ENCODE results near the gene KDM4C. TPM values are rescaled to one million over a fixed set of nuclear protein-coding genes. Genes with fewer than 3 reads are reported as not detected.
A peak's percentile ranks its signal among the peaks of the same experiment; 100 is the strongest.

Gene KDM4C
- total RNA-seq, 1 donor from 2014 or later, result 63.5 TPM

- Mint-ChIP-seq H3K27me3 (ENCODE audit: unreplicated experiment) (no peaks in the 10 kb centered on the region), H3K4me1 (ENCODE audit: low read depth, unreplicated experiment) (peaks cover 4% of the 10 kb centered on the region), H3K9me3 (ENCODE audit: unreplicated experiment) (no peaks in the 10 kb centered on the region), H3K4me3 (ENCODE audit: unreplicated experiment) (no peak overlapping the region), H3K36me3 (ENCODE audit: unreplicated experiment) (no peaks in the 10 kb centered on the region), H3K27ac (ENCODE audit: unreplicated experiment) (no peak overlapping the region)
- no peak for DNase-seq
- TF ChIP-seq CTCF (IDR thresholded peaks at IDR 0.05; ENCODE audit: partially characterized antibody, unreplicated experiment), result no peak
Measured at GRCh38 chr9:7093040-7093439, 335.3 kb downstream of the KDM4C start.

- peak; percentile 54 for TF ChIP-seq CTCF (IDR thresholded peaks at IDR 0.05; ENCODE audit: partially characterized antibody, unreplicated experiment)
- DNase-seq, result no peak
- Mint-ChIP-seq H3K4me1 (ENCODE audit: low read depth, unreplicated experiment) (peaks cover 4% of the 10 kb centered on the region), H3K4me3 (ENCODE audit: unreplicated experiment) (no peak overlapping the region), H3K9me3 (ENCODE audit: unreplicated experiment) (no peaks in the 10 kb centered on the region), H3K27me3 (ENCODE audit: unreplicated experiment) (no peaks in the 10 kb centered on the region), H3K36me3 (ENCODE audit: unreplicated experiment) (peaks cover 4% of the 10 kb centered on the region), H3K27ac (ENCODE audit: unreplicated experiment) (no peak overlapping the region)
Measured at GRCh38 chr9:7094052-7094451, 336.3 kb downstream of the KDM4C start.

- Mint-ChIP-seq H3K27me3 (ENCODE audit: unreplicated experiment) (no peaks in the 10 kb centered on the region), H3K9me3 (ENCODE audit: unreplicated experiment) (no peaks in the 10 kb centered on the region), H3K27ac (ENCODE audit: unreplicated experiment) (no peak overlapping the region), H3K4me3 (ENCODE audit: unreplicated experiment) (no peak overlapping the region), H3K4me1 (ENCODE audit: low read depth, unreplicated experiment) (no peaks in the 10 kb centered on the region), H3K36me3 (ENCODE audit: unreplicated experiment) (peaks cover 9% of the 10 kb centered on the region)
- no peak for TF ChIP-seq CTCF (IDR thresholded peaks at IDR 0.05; ENCODE audit: partially characterized antibody, unreplicated experiment)
- no peak for DNase-seq
Measured at GRCh38 chr9:7094576-7094975, 336.8 kb downstream of the KDM4C start.

- Mint-ChIP-seq H3K9me3 (ENCODE audit: unreplicated experiment) (no peaks in the 10 kb centered on the region), H3K4me3 (ENCODE audit: unreplicated experiment) (no peak overlapping the region), H3K36me3 (ENCODE audit: unreplicated experiment) (peaks cover 9% of the 10 kb centered on the region), H3K4me1 (ENCODE audit: low read depth, unreplicated experiment) (no peaks in the 10 kb centered on the region), H3K27me3 (ENCODE audit: unreplicated experiment) (no peaks in the 10 kb centered on the region), H3K27ac (ENCODE audit: unreplicated experiment) (no peak overlapping the region)
- TF ChIP-seq CTCF (IDR thresholded peaks at IDR 0.05; ENCODE audit: partially characterized antibody, unreplicated experiment), result no peak
- no peak for DNase-seq
Measured at GRCh38 chr9:7095058-7095457, 337.3 kb downstream of the KDM4C start.

GRCh38 chr9:7097040-7097715 is 339.4 kb downstream of the KDM4C start:
- H3K27ac Mint-ChIP-seq (ENCODE audit: unreplicated experiment), result no peak overlapping the region
- H3K36me3 Mint-ChIP-seq (ENCODE audit: unreplicated experiment), result peaks cover 9% of the 10 kb centered on the region
- DNase-seq, result no peak
- H3K9me3 Mint-ChIP-seq (ENCODE audit: unreplicated experiment), result no peaks in the 10 kb centered on the region
- H3K4me3 Mint-ChIP-seq (ENCODE audit: unreplicated experiment), result no peak overlapping the region
- H3K4me1 Mint-ChIP-seq (ENCODE audit: low read depth, unreplicated experiment), result no peaks in the 10 kb centered on the region
- no peak for TF ChIP-seq CTCF (IDR thresholded peaks at IDR 0.05; ENCODE audit: partially characterized antibody, unreplicated experiment)
- peaks cover 1% of the 10 kb centered on the region for H3K27me3 Mint-ChIP-seq (ENCODE audit: unreplicated experiment)
